Bronchial epithelial cell (primary cell): Measurements from ENCODE around the gene TMEM248. TPM values are rescaled to one million over a fixed set of nuclear protein-coding genes. Genes with fewer than 3 reads are reported as not detected.
"Not testable (repeated sequence)": the region's sequence is repeated elsewhere in the genome, so short reads cannot be mapped to it uniquely, and the experiment has no call there.

Experiments
- DNase-seq: peaks from one replicate; pipeline ENCODE4 v3.0.0-alpha.2; 2010; ENCODE audit warnings: low read depth
- FAIRE-seq: peaks from 2 replicates; lab custom pipeline; 2011; peaks lifted over from hg19 to GRCh38; lab: Jason Lieb, UNC
- H3K27me3 ChIP-seq: 2 replicates; pipeline ENCODE4 v1.5.1; 2011; ENCODE audit warnings: low read length; ENCODE audit not compliant: control insufficient read depth, insufficient read depth
- H3K36me3 ChIP-seq: 2 replicates; pipeline ENCODE4 v1.5.1; 2011; ENCODE audit warnings: low read length; ENCODE audit not compliant: control insufficient read depth, insufficient read depth
- H3K4me3 ChIP-seq: 2 replicates; pipeline ENCODE4 v1.5.1; 2011; ENCODE audit warnings: mild to moderate bottlenecking, low read depth, low read length, control low read depth
- CTCF ChIP-seq: IDR thresholded peaks from 2 replicates; pipeline ENCODE4 v1.5.1; 2011; ENCODE audit warnings: mild to moderate bottlenecking, moderate library complexity, low read length, control low read depth, inconsistent platforms; ENCODE audit not compliant: insufficient read depth, severe bottlenecking
- total RNA-seq: library from RNA; depleted of rRNA; stranded (reverse); fragments of >200 nt; gene quantifications from 2 replicates; pipeline ENCODE4 v1.2.1, GENCODE V29; 2014

TMEM248 gene
- total RNA-seq, 1 donor from 2014 or later, result 45.3 TPM

- Histone ChIP-seq H3K36me3 (no peaks in the 10 kb centered on the region), H3K4me3 (no peak overlapping the region), H3K27me3 (no peaks in the 10 kb centered on the region)
- FAIRE-seq (no peak), DNase-seq (peak; percentile 79)
- no peak for TF ChIP-seq CTCF
Observed at GRCh38 chr7:66883716-66884115, 37.3 kb upstream of the TMEM248 start.

GRCh38 chr7:66884556-66884955, 36.5 kb upstream of the TMEM248 start:
- peak; percentile 72 for DNase-seq
- not testable (repeated sequence) for FAIRE-seq, H3K36me3 ChIP-seq

GRCh38 chr7:66886152-66886551, 34.9 kb upstream of the TMEM248 start:
- Histone ChIP-seq H3K27me3 (no peaks in the 10 kb centered on the region), H3K36me3 (no peaks in the 10 kb centered on the region), H3K4me3 (no peak overlapping the region)
- no peak for FAIRE-seq
- TF ChIP-seq CTCF, result no peak
- no peak for DNase-seq

More at GRCh38 chr7:66884556-66884955, 36.5 kb upstream of the TMEM248 start:
- not testable (repeated sequence) for H3K27me3 ChIP-seq, H3K4me3 ChIP-seq

GRCh38 chr7:66888223-66888622, 32.8 kb upstream of the TMEM248 start:
- DNase-seq, FAIRE-seq, H3K36me3 ChIP-seq, H3K27me3 ChIP-seq, H3K4me3 ChIP-seq: not testable (repeated sequence)

- no peak overlapping the region for H3K4me3 ChIP-seq
- H3K27me3 ChIP-seq, result no peaks in the 10 kb centered on the region
- FAIRE-seq (no peak), DNase-seq (peak; percentile 25)
- peak; percentile 2 for TF ChIP-seq CTCF
- peaks cover 2% of the 10 kb centered on the region for H3K36me3 ChIP-seq
Observed at GRCh38 chr7:66894463-66895080, 26.5 kb upstream of the TMEM248 start.

- peaks cover 2% of the 10 kb centered on the region for H3K36me3 ChIP-seq
- DNase-seq (peak; percentile 72), FAIRE-seq (no peak)
- H3K27me3 ChIP-seq, result no peaks in the 10 kb centered on the region
- TF ChIP-seq CTCF, result no peak
- no peak overlapping the region for H3K4me3 ChIP-seq
Observed at GRCh38 chr7:66896441-66896840, 24.6 kb upstream of the TMEM248 start.
